ENCODE measurements around the gene ITGB4.

ITGB4 gene

DNA sequence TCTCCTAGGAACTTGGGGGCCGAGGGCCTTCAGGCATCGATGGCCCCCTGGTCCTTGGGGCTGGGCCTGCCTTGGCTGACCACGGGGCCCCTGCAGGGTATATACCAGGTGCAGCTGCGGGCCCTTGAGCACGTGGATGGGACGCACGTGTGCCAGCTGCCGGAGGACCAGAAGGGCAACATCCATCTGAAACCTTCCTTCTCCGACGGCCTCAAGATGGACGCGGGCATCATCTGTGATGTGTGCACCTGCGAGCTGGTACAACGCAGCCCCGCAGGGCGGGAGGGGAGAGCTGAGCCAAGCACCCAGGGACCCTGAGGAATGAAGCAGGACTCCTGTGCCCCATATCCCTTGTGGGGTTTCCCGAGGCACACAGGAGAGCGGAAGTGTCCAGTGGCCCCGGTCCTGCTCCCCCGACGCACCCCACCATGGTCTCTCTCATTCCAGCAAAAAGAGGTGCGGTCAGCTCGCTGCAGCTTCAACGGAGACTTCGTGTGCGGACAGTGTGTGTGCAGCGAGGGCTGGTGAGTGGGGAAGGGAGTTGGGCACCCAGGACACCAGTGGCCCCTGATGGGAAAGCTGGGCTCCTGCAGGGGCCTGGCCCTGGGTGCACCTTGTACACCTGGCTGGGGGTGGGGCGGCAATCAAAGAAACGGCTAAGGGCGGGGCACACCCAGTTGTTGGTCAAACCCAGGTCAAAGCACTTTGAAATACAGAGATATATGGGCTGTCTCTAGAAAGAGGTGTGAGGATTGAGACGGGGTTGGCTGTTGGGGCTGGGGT, 10.6 kb downstream of the ITGB4 start:
- no peak for DNase-seq (ENCODE audit: low read depth)

DNA sequence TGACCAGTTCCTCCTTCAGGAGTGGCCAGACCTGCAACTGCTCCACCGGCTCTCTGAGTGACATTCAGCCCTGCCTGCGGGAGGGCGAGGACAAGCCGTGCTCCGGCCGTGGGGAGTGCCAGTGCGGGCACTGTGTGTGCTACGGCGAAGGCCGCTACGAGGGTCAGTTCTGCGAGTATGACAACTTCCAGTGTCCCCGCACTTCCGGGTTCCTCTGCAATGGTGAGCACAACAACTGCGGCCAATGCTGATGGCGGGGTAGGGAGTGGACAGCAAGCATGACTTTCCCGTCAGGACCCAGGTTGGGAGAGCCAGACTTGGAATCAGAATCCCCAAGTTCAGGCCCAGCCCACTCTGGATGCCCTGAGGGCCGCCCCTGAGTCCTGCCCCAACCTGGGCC, 12.2 kb downstream of the ITGB4 start:
- no peak for DNase-seq (ENCODE audit: low read depth)

- peak; percentile 31 for DNase-seq (ENCODE audit: low read depth)
Measured at GRCh38 chr17:75734674-75735294, 13.5 kb downstream of the ITGB4 start.

GRCh38 chr17:75736173-75736835, 15.0 kb downstream of the ITGB4 start:
- DNase-seq (ENCODE audit: low read depth) = no peak

DNA sequence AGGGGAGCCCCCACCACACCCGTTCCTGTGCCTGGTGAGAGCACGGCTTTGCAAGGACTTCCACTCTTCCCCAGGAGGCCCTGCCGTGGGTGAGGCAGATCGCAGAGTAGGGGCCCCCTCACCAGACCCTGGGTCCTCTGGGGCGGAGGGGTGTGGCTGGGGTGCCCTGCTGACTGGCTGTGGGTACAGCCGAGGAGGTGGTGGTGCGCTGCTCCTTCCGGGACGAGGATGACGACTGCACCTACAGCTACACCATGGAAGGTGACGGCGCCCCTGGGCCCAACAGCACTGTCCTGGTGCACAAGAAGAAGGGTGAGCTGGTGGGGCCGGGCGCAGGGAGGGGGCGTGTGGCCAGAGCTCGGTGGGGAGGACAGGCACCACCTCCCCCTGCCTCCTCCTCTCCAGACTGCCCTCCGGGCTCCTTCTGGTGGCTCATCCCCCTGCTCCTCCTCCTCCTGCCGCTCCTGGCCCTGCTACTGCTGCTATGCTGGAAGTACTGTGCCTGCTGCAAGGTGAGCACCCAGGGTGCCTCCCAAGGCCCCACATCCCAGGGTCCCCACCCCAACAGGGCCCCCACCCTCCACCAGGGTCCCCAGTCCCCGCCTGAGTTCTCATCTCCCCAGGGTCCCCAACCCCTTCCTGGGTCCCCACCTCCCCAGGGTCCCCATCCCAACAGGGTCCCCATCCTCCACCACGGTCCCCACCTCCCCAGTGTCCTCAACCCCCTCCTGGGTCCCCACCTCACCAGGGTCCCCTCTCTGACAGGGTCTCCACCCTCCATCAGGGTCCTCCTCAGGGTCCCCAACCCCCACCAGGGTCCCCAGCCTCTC, 16.1 kb downstream of the ITGB4 start:
- no peak for DNase-seq (ENCODE audit: low read depth)

DNA sequence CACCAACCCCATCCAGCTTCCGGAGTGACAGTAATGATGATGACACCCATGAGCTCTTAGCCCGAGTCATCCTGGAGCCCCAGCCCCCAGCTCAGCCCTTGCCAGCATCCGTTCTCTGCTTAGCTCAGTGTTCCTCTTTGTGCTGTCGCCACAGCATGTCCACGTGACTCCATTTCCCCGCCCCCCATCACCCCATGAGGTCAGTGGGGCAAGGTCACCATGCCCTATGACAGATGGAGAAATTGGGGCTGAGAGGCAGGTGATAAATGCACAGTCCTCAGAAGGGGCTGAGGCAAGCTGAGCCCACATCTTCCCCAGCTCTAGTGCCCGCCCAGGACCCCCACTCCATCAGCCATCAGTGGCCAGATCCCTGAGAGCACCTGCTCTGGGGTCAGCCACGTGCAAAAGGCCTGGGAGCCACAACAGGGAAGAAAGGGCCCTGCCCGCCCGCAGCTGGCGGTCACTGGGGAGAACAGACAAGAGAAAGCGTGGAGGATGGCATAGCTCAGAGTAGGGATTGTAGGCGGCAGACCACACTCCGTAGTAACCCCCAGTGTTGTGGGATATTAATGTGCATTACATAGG, 17.1 kb downstream of the ITGB4 start:
- peak; percentile 42 for DNase-seq (ENCODE audit: low read depth)

DNA sequence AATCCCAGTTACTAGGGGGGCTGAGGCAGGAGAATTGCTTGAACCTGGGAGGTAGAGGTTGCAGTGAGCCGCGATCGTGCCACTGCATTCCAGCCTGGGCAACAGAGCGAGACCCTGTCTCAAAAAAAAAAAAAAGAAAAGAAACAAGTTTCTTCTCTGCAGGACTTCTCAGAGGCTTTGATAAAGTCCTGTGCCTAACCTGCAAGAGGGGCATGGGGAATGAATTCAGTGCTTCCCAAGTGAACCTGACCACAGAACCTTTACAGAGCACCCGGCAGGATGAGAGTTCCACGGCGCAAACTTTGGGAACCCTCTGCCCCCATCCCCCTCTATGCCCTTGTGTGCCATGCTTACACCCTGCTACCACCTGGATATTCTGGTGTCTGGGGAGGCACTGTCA, 17.9 kb downstream of the ITGB4 start:
- DNase-seq (ENCODE audit: low read depth) = no peak

DNA sequence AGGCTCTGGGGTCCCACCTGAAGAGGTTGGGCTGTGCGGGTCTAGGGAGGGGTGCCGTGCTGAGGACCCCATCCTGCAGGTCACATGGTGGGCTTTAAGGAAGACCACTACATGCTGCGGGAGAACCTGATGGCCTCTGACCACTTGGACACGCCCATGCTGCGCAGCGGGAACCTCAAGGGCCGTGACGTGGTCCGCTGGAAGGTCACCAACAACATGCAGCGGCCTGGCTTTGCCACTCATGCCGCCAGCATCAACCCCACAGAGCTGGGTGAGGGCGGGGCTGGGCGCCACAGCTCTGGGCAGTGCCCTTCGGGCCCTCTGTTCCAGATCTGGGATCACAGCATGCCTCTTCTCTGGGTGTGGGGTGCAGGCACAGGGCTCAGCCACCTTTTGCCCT, 18.5 kb downstream of the ITGB4 start:
- no peak for DNase-seq (ENCODE audit: low read depth)

- no peak for DNase-seq (ENCODE audit: low read depth)
Measured at GRCh38 chr17:75740215-75740614, 19.0 kb downstream of the ITGB4 start.

DNA sequence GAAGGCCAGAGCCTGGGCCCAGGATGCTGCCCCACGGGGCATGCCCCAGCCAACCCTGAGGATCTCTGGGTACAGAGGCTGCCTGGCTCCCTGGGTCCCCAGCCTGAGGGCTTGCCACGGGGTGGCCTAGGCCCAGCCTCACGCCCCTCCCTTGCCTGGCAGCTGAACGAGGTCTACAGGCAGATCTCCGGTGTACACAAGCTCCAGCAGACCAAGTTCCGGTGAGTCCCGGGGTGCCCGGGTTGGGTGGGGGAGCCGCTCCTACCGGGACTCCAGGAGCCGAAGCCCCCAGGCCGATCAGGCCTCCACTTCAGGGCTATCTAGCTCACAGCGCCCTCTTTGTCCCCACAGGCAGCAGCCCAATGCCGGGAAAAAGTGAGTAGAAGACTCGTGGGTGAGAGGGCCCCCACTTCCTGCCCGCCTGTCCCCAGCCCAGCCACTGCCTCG, 19.4 kb downstream of the ITGB4 start:
- DNase-seq (ENCODE audit: low read depth) = no peak

- DNase-seq (ENCODE audit: low read depth) = no peak
Measured at GRCh38 chr17:75742337-75742736, 21.1 kb downstream of the ITGB4 start.

- no peak for DNase-seq (ENCODE audit: low read depth)
Measured at GRCh38 chr17:75743625-75744206, 22.5 kb downstream of the ITGB4 start.

DNA sequence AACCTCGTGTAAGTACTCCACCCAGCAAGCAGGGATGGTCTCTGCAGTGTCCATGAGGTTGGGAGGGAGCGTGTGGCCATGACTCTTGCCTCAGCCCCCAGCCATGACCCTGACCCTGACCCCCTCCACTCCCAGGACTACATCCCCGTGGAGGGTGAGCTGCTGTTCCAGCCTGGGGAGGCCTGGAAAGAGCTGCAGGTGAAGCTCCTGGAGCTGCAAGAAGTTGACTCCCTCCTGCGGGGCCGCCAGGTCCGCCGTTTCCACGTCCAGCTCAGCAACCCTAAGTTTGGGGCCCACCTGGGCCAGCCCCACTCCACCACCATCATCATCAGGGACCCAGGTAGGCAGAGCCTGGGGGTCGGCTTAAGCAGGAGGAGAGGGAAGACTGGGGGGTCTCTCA, 27.4 kb downstream of the ITGB4 start:
- DNase-seq (ENCODE audit: low read depth) = no peak

GRCh38 chr17:75749545-75750389, 28.5 kb downstream of the ITGB4 start:
- DNase-seq (ENCODE audit: low read depth) = peak; percentile 87

- DNase-seq (ENCODE audit: low read depth) = no peak
Measured at GRCh38 chr17:75750661-75751423, 29.6 kb downstream of the ITGB4 start.

DNA sequence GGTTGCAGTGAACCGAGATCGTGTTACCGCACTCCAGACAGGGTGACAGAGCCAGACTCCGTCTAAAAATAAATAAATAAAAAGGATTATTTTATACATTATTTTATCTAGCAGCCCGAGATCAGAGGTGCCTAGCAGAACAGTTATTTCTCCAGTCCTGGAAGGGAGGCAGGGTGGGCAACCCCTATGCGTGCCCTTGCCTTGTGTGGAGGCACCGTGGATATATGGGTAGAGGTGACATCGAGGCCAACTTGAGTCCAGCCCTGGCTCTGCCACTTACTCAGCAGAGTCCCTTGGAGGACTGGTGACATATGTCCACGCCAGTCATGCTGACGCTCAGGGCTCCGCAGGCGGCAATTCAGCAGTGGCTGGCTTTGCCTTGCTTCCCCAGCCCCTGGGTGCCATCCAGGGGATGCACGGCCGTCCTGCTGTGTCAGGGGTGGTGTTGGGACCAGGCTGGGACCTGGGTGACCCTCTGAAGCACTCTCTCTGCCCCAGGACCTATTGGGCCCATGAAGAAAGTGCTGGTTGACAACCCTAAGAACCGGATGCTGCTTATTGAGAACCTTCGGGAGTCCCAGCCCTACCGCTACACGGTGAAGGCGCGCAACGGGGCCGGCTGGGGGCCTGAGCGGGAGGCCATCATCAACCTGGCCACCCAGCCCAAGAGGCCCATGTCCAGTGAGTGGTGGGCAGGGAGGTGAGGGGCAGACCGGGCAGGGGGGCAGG, 30.6 kb downstream of the ITGB4 start:
- DNase-seq (ENCODE audit: low read depth) = no peak

- no peak for DNase-seq (ENCODE audit: low read depth)
Measured at GRCh38 chr17:75752405-75752709, 31.1 kb downstream of the ITGB4 start.

DNA sequence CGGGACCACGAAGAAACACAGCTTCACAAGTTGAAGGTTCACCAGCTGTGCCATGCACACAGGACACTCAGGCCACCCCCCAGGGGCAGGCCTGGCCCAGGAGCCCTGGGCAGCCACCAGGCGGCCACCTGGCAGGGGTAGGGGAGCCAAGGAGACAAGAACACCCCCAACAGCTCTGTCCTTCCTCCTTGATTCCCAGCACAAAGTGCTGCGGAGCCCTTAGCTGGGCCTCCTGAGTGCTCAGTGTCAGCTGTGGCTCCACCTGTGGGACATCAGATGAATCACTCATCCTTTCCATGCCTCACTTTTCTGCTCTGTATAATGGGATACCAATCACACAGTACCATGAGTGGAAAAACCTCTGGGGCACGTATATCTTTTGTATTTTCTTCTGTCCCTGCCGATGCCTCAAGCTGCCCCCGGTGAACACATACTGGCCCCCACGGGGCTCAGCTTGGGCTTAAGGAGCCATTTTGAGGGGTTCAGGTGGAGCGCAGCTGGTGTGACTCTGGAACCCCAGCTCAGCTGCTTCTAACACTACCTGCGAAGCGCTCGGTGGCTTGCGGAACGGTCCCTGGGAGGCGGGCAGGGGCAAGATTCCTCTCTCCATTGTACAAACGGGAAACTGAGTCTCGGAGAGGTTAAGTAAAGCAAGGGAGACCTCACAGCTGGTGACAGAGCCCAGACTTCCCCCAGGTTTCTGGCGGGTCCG, 31.7 kb downstream of the ITGB4 start:
- no peak for DNase-seq (ENCODE audit: low read depth)

Measured in ELR (cell line).